Hepatic stellate cell (primary cell): ENCODE measurements around the gene CCDC30.
"Not testable (repeated sequence)": the region's sequence is repeated elsewhere in the genome, so short reads cannot be mapped to it uniquely, and the experiment has no call there.

Experiments used
- DNase-seq: peaks from one replicate; pipeline ENCODE4 v3.0.0; 2011; ENCODE audit warnings: low spot score

Gene CCDC30

DNA sequence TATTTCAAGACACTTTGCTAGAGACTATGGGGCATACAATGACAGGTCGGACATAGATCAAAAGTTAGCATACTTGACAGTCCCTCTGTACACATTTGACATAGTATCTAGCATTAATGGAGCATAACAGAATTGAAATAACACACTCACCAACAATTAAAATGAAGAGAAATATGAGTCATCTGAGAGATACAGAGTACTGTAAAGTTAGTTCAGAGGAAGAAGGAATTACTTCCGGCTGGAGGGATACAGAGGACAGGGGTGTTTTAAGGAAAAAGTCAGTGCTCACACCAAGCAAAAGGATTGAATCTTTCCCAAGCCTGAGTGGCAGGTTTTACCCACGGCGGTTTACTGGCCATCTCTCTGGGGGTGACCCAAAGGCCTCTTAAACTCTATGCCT, 9.7 kb upstream of the CCDC30 start:
- DNase-seq = no peak

DNA sequence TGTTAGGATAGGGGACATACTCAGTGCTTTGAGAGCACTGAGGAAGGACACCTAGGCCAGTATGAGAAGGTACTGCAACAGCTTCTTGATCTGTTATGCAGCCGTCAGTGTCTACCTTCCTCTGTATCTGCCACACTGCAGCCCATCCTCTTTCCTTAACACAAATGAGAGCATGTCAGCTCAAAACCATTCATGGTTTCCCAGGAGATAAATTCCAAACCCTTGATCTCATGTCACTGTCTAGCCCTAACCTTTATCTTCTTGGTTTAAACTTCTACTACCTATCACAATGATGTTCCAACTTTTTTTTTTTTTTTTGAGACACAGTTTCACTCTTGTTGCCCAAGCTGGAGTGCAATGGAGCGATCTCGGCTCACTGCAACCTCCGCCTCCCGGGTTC, 8.7 kb upstream of the CCDC30 start:
- DNase-seq = no peak

DNA sequence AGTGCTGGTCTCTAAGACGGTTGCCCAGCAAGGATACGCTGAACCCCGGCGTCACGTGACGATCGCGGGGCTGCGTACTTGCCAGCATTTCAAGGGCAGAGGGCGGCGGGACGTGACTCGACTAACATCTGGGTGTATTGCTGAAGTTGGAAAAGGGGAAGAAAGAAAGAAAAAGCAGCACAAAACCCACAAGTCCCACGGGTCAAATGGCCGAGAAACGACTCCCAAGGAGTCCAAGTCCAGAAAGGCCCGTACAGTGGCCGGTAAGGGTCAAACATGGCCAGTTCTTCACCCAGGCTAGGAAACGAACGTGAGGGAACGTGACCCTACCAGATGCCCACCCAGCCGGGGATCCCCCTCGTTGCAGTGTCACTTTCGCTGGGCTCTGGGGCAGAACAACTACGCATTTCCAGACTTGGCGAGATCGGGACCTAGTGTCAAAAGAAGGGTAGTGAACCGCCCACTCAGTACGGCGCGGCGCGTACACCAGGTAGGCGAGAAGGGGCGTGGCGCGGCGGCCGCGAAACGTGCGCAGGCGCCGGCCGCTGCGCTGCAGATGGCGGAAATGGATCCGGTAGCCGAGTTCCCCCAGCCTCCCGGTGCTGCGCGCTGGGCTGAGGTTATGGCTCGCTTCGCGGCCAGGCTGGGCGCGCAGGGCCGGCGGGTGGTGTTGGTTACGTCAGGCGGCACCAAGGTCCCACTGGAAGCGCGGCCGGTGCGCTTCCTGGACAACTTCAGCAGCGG, 6.9 kb upstream of the CCDC30 start, which contains the start of the genes PPCS and ZMYND12:
Gene PPCS, plus strand, starts transcription at position 534 of the 744 bp plus-strand sequence. Its CDS starts 23 bp downstream, at position 557.
Gene ZMYND12, minus strand, starts transcription at position 13 of the 744 bp plus-strand sequence. CDS start 25 bp downstream, outside the sequence.
- DNase-seq = peak; percentile 80

DNA sequence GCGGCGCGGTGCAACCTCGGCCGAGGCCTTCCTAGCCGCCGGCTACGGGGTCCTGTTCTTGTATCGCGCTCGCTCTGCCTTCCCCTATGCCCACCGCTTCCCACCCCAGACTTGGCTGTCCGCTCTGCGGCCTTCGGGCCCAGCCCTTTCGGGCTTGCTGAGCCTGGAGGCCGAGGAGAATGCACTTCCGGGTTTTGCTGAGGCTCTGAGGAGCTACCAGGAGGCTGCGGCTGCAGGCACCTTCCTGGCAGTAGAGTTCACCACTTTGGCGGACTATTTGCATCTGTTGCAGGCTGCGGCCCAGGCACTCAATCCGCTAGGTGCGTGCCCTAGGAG, 6.4 kb upstream of the CCDC30 start:
- DNase-seq = peak; percentile 63

DNA sequence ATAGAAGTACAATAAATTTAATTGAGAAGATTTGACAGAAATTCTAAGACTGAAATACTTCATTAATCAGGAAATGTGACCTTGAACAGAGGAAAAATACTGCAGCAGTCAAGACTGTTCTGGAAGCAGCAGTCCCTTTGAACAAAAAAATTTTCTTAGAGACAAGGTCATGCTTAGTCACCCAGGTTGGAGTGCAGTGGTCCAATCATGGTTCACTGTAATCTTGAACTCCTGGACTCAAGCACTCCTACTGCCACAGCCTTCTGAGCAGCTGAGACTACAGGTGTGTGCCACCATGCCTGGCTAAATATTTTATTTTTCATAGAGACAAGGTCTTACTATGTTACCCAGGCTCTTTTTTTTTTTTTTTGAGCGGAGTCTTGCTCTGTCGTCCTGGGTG, 1.9 kb upstream of the CCDC30 start:
- DNase-seq = no peak

DNA sequence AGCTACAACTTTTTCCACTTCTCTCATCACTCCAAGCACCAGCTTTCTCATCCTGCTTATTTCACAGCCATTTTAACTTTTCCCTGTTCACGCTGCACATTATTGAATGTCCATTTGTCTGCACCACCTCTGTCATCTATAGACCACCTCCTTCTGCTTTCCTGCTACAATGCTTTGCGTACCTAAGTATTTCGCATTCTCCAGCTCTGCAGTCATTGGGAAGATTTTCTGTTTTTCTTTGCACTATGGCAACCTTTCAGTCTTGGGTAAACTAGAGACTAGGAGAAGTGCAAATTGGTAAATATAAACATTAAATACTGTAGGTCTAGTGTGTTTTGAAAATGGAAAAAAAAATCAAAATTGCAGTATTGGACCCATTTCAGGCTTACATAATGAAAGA, 835 bp downstream of the CCDC30 start:
- no peak for DNase-seq

DNA sequence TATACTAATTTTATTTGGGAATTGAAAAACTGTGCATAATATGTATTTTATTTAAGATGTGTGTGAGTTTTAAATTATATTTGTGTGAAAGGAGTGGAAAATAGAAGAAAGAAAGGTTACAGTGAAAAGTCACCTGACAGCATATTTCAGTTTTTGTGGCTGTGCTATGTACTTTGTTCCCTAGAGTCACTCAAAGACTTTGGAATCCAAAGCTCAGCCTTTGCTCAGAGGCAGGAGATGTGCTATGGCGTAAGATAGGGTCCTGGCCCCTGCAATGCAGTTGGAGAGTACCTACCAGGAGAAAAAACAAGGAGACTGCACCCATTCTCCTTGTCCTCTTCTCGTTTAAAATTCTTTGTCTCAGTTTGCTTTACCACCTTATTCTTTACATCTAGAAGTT, 2.9 kb downstream of the CCDC30 start:
- DNase-seq = no peak

DNA sequence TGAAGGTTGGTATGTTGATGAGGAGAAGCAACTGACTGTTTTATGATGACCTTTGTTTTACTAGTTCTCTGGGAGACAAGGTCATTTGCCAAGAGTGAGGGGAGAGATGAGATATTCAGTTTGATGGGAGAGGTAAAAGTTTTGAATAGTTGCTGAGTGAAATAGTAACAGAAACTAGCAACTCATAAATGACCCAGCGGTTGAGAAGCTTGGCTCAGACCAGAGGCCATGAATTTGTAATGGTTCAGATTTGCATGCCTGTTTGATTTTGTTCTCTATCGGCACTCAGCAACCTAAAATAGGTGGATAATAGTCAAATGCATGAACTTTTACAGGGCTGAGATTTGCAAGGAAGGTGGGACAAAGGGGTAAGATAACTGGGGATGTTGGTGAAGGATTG, 6.6 kb downstream of the CCDC30 start:
- DNase-seq = no peak

DNA sequence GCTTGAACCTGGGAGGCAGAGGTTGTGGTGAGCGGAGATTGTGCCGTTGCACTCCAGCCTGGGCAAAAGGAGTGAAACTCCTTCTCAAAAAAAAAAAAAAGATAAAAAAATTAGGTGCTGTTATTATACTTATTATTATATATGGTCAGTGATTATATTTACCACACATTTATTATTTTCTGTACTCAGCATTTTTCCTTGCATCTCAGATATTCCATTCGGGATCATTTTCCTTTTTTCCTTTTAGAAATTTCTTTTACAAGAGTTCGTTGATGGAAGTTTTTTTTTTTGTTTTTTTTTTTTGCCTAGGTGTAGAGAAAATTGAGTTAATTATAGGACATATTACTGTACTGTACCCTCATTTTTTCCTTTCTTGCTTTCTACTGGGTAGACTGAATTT, 13.5 kb downstream of the CCDC30 start:
- no peak for DNase-seq

DNA sequence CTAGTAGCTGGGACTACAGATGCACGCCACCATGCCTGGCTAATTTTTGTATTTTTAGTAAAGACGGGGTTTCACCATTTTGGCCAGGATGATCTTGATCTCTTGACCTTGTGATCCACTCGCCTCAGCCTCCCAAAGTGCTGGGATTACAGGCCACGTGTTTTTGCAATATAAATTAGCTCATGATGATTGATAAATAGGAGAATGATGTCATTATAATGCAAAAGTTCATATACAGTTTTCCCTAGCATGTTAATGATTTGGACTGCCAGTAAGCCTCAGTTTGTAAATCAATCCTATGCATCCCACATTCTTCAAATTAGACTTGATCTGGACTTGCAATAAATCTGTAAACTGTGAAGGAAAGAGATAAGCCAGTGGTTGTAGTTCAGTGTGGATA, 14.3 kb downstream of the CCDC30 start:
- DNase-seq = not testable (repeated sequence)

DNA sequence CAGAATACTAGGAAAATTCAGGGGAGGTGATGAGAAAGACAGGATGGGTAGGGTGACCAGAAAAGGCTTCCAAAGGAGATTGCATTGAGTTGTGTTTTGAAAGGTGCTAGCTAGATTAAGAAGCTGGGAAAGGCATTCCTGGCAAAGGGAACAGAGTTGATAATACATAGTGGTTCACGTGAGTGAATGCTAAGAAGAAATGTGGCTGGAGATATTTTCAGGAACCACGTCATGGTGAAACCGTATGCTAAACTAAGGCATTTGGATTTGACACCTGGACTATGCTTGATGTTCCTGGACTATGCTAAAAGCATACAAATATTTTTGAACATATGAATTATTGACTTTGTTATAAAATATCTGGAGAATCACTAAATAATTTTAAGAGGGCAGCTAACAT, 14.7 kb downstream of the CCDC30 start:
- DNase-seq = no peak

DNA sequence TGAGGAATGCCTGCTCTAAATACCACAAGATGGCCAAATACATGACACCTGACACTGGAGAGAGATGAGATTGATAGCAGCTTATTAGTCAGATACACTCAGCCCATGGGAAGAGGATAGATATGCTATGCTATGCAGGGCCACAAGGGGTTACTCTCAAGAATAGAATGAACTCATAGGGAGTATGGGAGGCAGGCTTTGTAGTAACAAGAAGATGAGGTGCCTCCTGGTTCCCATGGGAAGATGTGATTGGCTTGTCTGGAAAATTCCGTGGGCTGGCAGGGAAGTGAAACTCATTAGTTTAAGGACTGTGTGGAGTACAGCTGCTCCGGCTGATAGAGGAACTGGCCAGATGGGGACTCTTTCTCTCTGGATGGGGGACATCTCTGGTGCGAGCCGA, 16.5 kb downstream of the CCDC30 start:
- no peak for DNase-seq

DNA sequence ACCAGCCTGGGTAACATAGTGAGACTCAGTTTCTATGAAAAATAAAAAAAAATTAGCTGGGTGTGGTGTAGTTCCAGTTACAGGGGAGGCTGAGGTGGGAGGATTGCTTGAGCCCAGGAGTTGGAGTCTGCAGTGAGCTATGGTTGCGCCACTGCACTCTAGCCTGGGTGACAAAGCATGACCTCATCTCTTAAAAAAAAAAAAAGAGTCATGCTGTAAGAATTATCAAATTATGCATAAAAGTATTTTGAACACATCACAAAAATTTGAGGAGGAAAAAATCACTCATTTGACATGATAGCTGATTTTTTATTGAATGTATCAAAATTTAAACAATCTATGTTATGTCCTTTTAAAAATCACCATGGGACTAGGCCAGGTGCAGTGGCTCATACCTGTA, 17.8 kb downstream of the CCDC30 start:
- DNase-seq = no peak

DNA sequence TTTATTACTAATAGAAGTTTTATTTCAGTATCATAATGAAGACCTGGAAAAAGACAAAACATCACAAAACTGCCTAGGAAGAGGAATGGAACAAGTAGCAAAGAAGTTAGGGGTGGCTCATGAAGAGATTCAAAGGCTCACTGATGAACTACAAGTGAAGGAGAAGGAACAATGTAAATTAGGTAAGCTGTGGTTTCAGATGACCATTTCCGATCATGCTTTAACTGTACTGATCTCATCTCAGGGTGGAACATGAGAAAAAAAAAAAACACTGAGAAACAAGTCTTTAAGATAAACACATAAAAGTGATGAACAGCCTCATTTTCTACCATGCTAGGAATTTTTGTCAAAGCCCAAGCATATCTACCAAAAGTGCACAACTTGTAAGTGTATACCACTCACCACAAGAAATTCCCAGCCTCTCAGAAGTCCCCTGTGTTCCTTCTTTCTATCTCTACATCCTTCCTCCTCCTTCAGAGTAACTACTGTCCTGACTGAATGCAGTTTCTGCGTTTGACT, 19.6 kb downstream of the CCDC30 start:
- no peak for DNase-seq

DNA sequence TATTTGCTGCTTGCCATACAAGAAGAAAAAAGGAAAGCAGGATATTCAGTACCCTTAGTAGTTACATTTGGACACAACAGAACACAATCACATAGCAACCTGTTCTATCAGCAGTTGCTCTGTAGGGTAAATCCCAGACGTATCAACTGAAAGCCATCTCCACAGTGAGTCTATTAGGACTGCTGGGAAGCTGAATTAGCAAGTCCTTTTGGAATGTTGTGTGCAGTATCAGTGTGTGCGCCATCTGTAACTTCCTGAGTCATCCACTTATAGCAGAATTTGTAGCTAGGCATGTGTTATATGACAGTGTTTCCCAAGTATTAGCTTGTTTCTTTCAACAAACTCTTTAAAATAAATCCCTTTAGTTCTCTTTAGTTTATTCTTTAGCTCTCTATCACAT, 21.3 kb downstream of the CCDC30 start:
- DNase-seq = peak; percentile 31

DNA sequence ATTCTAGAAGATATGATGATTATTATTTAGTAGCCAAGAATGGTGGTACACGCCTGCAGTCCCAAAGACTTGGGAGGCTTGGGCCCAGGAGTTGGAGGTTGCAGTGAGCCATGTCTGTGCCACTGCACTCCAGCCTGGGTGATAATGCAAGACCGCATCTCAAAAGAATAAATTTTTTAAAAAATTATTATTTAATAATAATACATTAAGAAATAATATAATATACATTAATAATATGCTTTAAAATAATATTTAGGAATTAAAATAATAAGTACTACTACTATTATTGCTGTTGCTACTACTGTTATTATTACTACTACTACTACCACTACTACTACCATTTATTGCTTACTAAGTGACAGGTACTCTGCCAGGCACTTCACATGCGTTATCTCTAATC, 27.2 kb downstream of the CCDC30 start:
- DNase-seq = no peak

DNA sequence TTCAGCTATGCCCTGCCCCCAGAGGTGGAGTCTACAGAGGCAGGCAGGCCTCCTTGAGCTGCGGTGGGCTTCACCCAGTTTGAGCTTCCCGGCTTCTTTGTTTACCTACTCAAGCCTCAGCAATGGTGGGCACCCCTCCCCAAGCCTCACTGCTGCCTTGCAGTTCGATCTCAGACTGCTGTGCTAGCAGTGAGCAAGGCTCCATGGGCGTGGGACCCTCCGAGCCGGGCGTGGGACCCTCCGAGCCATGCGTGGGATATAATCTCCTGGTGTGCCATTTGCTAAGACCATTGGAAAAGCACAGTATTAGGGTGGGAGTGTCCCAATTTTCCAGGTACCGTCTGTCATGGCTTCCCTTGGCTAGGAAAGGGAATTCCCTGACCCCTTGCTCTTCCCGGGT, 38.9 kb downstream of the CCDC30 start:
- DNase-seq = not testable (repeated sequence)

DNA sequence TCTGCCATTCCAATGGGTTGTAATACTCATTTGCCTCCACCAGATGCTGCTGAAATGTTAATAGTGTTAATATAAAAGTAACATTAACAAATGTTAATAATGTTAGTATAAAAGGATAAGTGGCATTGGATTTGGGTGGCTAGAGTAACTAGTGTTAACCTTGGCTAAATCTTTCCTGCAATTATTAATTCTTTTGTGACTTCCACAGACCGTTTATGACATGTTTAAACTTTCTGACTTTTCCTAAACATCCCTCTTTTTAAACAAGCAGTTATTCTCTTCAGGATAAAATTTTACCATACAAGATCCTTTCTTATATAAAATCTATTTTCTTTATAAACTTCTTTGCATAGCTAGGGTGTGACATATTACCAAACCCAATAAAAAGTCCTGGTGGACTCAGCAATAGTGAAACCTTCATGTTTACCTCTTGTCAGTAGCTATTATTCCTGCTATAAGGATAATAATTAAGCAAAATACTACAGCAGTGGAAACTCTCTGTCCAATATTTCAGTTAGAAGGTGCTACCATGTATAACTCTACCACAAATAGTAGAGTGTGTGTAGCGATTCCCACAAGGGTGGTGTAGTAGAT, 41.5 kb downstream of the CCDC30 start:
- DNase-seq = no peak

DNA sequence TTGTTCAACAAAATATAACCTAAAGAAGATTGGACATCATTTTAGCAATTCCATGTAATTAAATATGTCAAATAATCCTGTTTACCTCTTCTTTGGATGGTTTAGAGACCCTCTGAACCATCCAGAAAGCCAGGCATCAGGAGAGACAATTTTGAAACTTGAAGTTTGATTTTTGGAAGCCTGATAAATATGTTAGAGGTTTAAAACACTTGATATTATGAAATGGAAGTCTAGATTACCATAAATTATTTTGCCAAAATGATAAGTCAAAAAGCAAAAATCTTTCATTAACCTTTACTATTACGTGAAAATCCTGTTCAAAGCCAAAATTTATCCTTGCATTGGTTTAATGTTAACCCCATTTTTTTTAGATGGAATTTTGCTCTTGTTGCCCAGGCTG, 43.5 kb downstream of the CCDC30 start:
- no peak for DNase-seq

DNA sequence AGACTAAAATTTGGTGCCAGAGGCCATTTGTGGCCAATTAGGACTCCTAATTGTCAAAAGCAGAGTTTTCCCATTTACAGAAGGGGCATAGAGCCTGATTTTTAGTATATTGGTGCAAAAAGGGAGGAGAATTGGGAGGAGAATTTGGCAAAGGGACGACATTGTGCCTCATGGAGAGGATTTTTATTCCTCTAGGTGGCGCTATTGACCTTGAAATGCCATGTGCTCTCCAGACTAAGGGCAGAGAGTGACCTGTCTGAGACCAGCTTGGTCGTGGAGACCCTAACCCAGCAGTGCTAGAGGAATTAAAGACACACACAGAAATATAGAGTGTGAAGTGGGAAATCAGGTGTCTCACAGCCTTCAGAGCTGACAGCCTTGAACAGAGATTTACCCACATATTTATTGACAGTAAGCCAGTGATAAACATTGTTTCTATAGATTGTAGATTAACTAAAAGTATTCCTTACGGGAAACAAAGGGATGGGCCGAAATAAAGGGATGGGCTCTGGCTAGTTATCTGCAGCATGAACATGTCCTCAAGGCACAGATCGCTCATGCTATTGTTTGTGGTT, 48.6 kb downstream of the CCDC30 start:
- not testable (repeated sequence) for DNase-seq

DNA sequence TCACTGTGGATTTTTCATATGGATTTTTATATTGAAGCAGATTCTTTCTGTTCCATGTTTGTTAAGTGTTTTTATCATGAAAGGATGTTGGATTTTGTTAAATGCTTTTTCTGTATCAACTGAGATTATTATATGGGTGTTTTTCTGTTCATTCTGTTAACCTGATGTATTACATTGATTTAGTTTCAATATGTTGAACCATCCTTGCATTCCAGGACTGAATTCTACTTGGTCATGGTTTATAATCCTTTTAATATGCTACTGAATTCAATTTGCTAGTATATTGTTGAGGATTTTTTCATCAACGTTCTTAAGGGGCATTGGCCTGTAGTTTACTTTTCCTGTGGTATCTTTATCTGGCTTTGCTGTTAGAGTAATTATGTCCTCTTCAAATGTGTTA, 55.8 kb downstream of the CCDC30 start:
- DNase-seq = no peak

DNA sequence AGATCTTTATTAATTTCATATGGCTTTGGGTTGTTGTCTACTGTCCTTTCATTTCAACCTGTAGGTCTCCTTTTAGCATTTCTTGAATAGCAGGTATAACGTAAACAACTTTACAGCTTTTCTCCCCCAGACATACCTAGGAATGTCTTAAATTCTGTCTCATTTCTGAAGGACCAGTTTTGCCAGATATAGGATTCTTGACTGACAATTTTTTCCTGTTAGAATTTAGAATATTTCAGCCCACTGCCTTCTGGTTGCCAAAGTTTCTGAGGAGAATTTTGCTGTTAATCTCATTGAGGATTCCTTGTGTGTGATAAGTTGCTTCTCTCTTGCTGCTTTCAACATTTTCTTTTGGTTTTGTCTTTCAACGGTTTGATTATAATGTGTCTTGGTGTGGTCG, 60.1 kb downstream of the CCDC30 start:
- no peak for DNase-seq

DNA sequence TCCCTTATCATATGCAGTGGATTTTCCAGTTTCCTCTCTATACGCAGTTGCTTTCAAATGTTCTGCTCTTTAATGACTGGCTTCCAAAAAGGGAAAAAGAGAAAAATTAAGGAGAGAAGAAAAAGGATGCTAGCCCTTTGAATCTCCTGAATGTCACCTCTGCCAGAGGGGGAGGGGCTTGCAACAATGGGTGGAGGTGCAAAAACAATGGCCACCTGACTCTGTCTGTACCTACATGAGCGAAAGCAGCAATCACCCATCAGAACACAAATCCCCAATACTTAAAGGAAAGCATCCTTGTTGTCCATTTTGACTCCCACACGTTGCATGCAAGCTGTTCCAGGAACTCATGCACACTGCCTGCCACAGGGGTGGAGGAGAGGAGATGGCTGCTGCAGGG, 61.2 kb downstream of the CCDC30 start:
- DNase-seq = no peak
